Stimulated activated CD8-positive, alpha-beta memory T cell treated with anti-CD3 and anti-CD28 coated beads, Interleukin-12 subunit alpha, Interleukin-12 subunit beta, amount 100 ng/mL, for 24 hours (primary cell): ENCODE measurements around the gene CDCA3.

Experiments
- DNase-seq: peaks from one replicate; pipeline ENCODE4 v3.0.0-alpha.2; 2020; ENCODE audit errors: extremely low read depth

CDCA3 gene

DNA sequence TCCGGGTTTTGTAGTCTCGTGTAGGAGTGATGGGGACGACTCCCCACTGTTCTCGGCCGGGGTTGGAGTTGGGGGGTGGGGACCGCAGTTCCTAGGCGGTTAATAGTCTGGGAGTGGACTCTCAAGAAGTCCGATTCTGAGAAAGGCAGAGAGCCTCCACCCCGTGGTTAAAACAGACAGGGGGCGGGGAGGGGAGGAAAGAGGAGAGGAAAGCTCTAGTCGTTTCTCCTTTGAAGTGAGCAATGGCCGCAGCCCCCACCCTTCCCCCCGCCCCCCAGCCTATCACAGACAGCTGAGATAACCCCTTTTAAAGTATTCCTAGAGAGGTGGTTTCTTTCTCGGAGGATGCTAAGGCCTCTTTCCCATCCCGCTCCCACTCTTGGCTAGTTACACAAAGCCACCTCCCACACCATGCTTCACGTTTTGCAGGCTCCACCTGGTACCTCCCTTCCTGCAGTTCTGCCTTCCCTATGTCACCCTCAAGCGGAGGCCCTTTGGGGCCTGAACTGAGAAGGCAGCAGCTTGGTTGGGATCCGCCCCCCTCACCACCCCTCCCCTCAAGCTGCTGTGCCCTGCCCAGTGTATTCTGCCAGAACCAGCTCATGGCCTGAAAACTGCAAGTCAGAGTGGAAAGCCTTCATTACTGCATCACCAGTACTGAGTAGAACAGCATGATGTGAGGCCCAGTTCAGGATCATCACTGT lies 1.7 kb upstream of the CDCA3 start:
- peak; percentile 53 for DNase-seq

DNA sequence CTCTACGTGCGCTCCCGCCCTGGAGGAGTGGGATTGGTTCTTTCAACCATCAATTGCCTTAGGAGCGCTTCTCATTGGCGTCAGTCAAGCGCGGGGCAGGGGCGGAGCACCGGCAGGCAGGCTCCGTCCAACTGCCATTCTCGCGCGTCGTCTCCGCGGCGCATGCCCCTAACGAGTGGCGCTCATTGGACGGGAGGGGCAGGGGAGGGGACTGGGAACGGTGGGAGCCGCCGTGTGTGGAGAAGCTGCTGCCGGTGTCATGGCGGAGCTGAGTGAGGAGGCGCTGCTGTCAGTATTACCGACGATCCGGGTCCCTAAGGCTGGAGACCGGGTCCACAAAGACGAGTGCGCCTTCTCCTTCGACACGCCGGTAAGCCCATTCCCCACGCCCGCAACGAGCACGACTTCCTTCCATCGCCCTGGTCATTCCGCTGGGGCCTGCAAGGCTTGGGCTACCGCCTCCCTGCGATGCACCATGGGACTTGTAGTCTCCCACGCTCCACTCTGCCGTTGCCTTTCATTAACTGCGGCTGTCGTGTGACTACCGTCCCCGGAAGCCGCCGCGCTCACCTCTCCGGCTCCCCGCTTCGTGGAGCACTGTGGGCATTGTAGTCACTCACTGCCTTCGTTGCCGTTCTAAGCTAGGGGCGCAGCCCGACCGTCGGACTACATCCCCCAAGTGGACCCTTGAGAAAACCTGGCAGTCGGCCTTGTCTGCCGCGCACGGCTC lies 1.0 kb upstream of the CDCA3 start, which contains the start of gene USP5:
USP5 (plus strand) TSS at position 230 of the 730 bp plus-strand sequence; CDS start at position 260, 30 bp downstream.
- peak; percentile 97 for DNase-seq

DNA sequence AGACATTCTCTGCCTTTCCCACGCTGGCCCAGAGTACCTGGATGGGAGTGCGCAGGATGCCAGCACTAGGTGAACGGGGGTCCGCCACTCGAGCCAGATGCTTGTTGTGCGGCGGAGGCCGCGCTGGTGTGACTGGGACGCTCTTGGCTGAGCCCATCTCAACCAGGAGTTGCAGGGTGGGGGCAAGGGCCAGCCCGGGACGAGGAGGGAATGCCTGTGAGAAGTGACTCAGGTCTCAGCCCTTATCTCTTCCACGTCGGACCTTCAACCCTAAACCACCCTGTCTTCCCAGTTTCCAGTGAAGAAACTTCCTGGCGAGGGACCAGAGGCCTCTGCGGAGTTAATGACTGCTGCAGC lies 312 bp downstream of the CDCA3 start:
- no peak for DNase-seq

DNA sequence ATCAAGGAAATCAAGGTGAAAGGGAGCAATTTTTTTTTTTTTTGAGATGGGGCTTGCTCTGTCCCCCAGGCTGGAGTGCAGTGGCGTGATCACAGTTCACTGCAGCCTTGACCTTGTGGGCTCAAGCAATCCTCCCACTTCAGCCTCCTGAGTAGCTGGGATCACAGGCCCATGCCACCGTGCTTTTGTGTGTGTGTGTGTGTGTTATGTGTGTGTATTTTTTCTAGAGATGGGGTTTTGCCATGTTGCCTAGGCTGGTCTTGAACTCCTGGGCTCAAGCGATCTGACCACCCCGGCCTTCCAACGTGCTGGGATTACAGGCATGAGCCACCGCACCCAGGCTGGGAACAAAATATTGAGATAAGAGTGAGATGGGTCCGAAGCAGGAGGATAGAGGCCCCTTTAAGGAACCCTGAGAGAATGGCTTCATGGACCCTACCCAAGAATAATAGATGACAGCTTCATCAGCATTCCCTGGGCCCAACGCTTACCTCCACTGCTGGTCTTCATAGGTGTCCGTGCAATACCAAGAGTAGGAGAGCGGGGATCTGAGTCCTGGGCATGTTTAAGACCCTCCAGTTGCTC lies 1.0 kb downstream of the CDCA3 start:
- no peak for DNase-seq

DNA sequence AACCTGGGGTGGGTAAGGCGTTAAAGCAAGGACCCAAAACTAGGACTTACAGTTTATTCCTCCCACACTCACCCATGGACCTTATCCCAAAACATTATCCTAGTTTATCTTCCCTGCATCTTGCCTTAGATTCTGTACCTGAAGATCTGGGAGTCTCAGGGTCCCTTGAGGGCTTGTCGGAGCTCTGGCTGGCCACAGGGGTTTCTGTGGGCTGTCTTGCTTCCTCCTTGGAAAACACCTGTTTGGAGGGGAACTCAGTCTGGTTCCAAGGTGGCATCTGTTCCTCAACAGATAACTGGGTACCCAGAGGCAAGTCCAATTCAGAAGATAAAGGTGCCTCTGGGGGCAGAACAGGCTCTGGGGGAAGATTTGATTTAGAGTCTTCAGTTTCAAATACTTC lies 1.7 kb downstream of the CDCA3 start:
- DNase-seq, result no peak

DNA sequence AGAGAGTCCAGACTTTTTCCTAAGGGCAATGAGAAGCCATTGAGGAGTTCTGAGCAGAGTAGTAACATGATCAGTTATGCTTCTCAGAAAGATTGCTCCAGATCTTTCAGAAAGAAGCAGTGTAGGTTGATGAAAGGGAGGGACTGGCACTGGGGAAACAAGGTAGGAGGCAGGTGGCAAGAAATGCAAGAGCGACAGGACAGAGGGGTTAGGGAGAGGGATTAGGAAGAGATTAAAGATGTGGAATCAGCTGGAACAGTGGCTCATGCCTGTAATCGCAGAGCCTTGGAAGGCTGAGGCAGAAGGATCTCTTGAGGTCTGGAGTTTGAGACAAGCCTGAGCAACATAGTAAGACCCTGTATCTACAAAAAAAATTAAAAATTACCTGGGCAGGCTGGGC lies 3.4 kb downstream of the CDCA3 start:
- no peak for DNase-seq

DNA sequence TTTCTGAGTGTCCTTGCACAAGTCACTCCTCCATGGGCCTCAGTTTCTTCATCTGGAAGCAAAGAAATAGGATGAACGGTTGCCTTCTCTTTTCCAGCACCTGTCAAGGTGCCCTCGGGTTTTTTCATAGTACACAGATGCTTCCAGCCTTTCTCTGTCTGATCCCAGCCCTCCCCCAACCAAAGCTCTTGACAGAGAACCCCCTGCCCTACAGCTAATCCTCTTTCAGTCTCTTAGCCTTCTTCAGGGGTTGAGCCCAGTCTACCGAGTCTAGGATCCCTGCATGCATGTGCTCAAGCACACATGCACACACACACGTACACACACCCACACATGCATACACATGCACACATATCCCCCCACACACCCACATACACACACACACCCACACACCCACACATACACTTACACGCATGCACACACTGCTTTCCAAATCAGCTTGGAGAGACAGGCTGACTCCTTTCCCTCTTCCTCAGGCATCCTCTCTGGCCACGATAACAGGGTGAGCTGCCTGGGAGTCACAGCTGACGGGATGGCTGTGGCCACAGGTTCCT lies 4.7 kb downstream of the CDCA3 start:
- DNase-seq, result no peak

DNA sequence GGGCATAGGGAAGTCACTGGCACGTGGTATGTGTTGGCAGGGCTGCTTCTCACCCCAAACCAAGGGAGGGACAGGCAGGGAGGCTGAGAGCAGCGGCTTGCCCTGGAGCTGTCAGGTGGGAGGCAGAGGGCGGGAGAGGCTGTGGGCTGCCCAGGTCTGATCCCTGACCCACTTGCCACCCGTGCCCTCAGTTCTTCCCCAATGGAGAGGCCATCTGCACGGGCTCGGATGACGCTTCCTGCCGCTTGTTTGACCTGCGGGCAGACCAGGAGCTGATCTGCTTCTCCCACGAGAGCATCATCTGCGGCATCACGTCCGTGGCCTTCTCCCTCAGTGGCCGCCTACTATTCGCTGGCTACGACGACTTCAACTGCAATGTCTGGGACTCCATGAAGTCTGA lies 5.7 kb downstream of the CDCA3 start:
- DNase-seq, result no peak

DNA sequence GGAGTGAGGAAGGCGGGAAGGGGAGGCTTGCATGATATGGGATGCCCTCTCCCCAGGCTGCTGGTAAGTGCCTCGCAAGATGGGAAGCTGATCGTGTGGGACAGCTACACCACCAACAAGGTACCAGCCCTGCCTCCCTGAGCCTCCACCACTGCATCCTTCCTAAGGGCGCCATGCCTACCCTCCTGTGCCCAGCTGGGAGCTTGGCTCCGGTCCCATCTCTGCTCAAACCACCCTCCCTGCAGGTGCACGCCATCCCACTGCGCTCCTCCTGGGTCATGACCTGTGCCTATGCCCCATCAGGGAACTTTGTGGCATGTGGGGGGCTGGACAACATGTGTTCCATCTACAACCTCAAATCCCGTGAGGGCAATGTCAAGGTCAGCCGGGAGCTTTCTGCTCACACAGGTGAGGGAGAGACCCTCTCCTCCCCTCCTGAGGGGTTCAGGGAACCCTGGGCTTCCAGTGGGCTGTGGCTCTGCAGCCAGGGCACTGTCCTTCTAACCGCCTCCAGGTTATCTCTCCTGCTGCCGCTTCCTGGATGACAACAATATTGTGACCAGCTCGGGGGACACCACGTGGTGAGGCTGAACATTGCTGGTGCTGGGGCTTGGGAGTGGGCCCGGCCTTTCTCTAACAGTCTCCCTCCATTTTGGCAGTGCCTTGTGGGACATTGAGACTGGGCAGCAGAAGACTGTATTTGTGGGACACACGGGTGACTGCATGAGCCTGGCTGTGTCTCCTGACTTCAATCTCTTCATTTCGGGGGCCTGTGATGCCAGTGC lies 7.8 kb downstream of the CDCA3 start:
- DNase-seq, result no peak

DNA sequence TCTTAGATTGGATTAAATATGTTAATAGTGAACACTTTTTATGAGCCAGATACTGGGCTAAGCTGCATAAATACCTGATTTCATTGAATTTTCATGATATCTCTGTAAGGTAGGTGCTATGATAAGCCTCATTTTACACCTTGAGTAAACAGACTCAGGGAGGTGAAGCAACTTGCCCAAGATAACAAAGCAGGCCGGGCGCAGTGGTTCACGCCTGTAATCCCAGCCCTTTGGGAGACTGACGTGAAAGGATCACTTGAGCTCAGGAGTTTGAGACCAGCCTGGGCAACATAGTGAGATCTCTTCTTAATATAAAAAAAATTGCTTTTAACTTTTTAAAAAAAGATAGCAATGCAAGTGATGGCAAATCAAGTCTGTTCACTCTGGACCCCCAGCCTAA lies 9.0 kb downstream of the CDCA3 start:
- no peak for DNase-seq

DNA sequence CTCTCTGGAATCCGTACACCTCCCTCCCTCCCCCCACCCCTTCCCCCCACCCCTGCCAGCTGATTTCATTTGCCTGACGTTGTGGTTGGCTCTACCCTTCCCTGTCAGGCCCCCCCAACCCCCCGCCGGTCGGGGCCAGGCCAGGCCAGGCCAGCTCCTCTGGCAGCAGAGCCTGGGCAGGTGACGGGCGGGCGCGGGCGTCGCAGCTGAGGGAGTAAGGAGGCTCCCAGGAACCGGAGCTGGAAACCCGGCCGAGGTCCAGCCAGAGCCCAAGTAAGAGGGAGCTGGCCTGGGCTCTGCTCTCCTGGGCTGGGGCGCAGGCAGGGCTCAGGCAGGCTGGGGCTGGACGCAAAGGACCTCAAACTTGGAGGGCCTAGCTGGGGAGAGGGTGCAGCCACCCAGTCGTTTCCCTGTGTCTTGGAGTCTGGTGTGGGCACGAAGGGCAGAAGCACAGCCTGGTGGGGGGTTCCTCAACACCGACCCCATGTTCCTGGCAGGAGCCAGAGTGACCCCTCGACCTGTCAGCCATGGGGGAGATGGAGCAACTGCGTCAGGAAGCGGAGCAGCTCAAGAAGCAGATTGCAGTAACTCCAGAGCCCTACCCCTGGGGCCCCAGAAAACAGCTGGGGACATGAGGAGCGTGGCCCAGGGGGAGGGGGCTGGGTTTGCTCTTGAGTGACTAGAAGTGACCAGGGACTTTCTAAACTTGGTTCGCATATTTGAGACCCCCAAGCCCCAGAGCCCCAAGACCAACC lies 10.1 kb downstream of the CDCA3 start, which contains the start of gene GNB3:
GNB3 (plus strand) TSS at position 165 of the 755 bp plus-strand sequence; CDS start at position 528, 363 bp downstream.
- DNase-seq, result no peak

DNA sequence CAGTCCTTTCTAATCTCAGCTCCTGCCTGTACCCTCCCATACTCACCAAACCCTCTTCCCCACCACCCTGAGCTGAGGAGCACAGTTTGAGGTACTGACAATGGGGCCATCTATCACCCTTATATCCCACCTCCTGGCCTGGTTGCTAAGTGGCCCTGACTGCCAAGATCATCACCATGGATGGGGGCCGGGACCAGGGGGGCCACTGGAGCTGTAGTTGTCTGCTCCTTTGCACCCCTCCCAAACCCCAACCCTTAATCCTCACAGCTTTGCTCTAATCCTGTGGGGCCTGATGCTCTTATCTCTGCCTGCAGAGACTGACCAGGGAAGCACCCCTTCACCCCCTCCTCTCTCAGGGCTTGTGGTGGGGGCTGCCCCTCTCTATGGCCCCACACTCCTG lies 10.8 kb downstream of the CDCA3 start:
- no peak for DNase-seq

DNA sequence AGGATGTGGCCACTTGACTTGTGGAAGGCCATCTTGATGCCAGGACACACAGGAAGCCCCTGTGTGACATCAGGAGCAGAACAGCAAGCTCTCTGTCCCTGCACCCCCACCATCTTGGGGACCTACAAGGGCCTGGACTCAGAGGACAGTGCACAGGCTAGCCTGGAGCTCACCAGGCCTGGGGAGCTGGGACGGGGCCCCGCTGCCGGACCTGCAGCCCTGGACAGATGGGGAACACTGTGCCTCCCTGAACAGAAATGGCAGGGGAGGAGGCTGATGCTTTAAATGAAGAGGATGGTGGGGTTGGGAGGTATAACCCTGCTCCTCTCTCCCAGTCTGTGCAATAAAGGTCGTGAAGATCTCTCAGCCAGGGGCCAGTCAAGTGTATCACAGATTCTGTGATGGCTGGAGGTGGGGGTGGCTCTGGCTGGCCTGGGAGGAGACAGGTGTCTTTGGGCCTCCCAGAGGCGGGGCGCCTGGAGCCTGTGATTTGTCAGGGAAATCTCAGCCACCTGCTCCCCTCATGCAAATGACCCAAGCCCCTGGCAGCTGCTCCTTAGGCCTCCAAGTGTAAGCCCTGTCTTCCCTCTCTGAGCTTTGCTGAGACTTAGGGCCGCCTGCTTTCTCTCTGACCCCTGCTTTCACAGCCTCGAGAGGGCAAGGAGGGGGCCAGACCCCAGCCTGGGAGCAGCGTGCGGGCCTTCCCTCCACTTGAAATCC lies 11.4 kb downstream of the CDCA3 start:
- DNase-seq, result no peak

DNA sequence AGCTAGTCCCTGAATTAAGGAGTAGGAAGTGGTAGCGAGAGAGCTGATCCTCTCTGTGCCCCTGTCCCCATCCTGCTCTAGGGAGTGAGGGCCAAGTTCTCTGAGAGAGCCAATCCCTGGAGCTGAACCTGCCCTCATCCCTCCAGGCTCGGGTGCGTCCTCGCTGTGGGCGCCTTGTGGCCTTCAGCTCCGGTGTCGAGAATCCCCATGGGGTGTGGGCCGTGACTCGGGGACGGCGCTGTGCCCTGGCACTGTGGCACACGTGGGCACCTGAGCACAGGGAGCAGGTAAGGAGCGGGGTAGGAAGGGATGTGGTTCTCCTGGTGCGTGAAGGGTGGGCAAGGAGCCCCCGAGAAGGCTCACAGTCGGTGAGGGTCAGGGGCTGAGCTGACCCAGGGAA lies 12.2 kb downstream of the CDCA3 start:
- no peak for DNase-seq

DNA sequence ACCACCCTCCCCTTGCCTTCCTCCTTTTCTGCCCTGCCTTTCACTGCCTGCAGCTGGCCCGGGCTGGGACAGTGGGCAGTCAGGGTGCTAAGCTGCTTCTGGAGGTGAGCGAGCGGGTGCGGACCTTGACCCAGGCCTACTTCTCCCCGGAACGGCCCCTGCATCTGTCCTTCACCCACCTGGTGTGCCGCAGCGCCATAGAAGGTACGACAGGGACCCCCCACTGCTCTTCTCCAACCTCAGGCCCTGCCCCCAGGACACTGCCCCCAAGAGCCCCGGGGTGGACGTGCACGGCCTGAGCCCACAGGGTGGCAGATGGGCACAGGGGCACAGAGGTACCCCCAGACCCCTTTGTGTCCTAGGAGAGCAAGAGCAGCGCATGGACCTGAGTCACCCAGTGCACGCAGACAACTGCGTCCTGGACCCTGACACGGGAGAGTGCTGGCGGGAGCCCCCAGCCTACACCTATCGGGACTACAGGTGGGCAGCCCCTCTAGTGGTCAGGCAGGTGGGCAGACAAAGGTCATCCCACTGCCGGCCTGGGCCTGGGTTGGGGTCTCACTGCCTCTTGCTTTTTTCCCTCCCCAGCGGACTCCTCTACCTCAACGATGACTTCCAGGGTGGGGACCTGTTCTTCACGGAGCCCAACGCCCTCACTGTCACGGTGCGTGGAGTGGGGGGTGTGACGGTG lies 13.6 kb downstream of the CDCA3 start:
- DNase-seq, result no peak

DNA sequence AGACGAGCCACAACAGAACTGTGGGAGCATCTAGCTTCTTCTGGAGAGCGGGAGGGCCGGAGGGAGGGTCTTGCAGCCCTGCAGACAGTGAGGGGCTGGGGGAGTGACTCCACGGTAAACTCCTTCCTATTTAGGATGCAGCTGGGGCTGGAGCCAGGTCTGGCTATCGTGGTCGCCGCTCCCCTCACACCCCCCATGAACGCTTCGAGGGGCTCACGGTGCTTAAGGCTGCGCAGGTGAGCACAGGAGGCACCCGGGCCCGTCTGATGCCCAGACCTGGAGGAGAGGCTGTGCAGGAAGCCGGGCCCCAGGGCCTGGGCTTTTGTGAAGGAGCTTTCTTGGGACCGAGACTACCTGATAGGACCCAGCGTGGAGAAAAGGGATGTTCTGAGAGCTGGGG lies 14.2 kb downstream of the CDCA3 start:
- DNase-seq, result no peak

DNA sequence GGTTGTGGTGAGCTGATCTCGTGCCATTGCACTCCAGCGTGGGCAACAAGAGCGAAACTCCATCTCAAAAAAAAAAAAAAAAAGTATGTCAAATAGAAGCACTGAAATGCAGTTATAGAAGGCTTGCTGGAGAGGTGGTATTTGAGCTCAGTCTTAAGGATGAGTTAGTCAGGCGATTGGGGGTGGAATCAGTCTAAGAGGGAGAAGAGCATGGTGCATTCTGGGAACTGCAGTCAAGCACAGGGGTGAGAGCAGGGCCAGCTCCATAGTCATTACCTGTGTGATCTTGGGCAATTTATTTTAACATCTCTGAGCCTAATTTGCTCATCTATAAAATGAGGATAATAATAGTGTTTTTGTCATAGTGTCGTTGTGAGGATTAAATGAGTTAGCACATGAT lies 16.2 kb downstream of the CDCA3 start:
- no peak for DNase-seq

DNA sequence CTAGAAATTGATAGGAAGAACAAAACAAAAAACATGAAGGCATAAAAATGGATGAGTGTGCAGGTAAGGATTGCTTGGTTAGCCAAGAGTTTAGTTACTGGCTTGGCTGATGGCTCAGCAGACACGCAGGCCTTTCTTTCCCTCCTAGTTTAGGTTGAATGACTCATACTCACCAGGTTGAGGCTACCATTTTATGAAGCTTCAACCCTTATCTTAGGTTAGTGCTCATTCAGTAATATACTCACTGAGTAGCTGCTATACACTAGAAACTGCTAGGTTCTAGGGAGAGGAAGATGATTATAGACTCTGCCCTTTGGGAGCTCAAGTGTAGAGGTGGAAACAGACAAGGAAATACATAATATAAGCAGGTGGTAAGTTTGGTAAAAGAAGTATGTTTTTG lies 16.8 kb downstream of the CDCA3 start:
- DNase-seq, result no peak

DNA sequence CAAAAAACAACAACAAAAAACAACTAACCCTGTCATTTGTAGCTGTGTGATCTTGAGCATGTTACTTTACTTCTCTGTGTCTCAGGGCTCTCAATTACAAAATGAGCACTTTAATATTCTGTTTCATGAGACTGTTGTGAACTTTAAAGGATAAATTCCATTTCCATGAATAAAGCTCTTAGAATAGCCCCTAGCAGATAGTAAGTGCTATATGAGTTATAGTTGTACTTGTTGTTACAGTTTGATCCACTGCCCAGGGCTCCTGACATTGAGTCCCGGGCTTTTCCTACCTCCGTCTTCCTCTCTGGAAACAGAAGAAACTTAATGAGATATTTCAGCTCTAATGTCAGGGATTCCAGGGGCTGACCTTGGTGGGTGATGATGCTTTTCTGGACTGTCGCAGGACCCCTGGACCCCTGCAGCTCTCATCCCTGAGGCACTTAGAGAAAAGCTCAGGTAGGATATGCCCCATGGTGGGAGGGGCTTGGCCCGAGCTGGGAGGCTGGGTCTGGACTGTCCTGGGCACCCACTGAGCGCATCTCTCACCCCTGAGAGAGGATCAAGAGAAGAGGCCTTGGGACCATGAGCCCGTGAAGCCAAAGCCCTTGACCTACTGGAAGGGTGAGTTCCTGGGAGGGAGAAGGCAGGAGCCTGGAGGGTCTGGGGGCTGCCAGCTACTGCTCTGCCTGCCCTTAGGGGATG lies 17.7 kb downstream of the CDCA3 start:
- no peak for DNase-seq
